Fibroblast of skin of scalp (primary cell): ENCODE measurements around the gene RPS2.

Experiments used
- DNase-seq: peaks from one replicate; pipeline ENCODE4 v3.0.0-alpha.2; 2013

The RPS2 gene

GRCh38 chr16:1981398-1981836 is 16.8 kb upstream of the RPS2 start, which contains the start of gene NOXO1:
NOXO1 (minus strand) TSS chr16:1981469; CDS start chr16:1981179, 290 bp downstream.
- DNase-seq: no peak

GRCh38 chr16:1980770-1981087 is 16.1 kb upstream of the RPS2 start:
- DNase-seq: no peak

- DNase-seq: no peak
Measured at GRCh38 chr16:1980030-1980769, 15.6 kb upstream of the RPS2 start.

- no peak for DNase-seq
Measured at GRCh38 chr16:1979271-1980029, 14.8 kb upstream of the RPS2 start.

GRCh38 chr16:1978476-1979120 is 14.0 kb upstream of the RPS2 start:
- no peak for DNase-seq

GRCh38 chr16:1977875-1978268 is 13.2 kb upstream of the RPS2 start:
- no peak for DNase-seq

GRCh38 chr16:1976951-1977874 is 12.6 kb upstream of the RPS2 start:
- DNase-seq: no peak

GRCh38 chr16:1976216-1976520 is 11.5 kb upstream of the RPS2 start:
- no peak for DNase-seq

GRCh38 chr16:1975432-1976215 is 11.0 kb upstream of the RPS2 start:
- no peak for DNase-seq

GRCh38 chr16:1974157-1975070 is 9.8 kb upstream of the RPS2 start:
- no peak for DNase-seq

- no peak for DNase-seq
Measured at GRCh38 chr16:1973461-1974156, 9.0 kb upstream of the RPS2 start.

GRCh38 chr16:1972490-1972877 is 7.9 kb upstream of the RPS2 start:
- DNase-seq: no peak

GRCh38 chr16:1971796-1972489 is 7.3 kb upstream of the RPS2 start, which contains the start of gene TBL3:
TBL3 (plus strand) TSS chr16:1972053; CDS start chr16:1972165, 112 bp downstream.
- peak; percentile 97 for DNase-seq

- no peak for DNase-seq
Measured at GRCh38 chr16:1968146-1968953, 3.7 kb upstream of the RPS2 start.

- no peak for DNase-seq
Measured at GRCh38 chr16:1966460-1966859, 1.8 kb upstream of the RPS2 start, which contains the start of gene RNF151. RNF151 (plus strand) TSS chr16:1966856; CDS start chr16:1966882, 26 bp downstream.

- DNase-seq: no peak
Measured at GRCh38 chr16:1965396-1966001, 873 bp upstream of the RPS2 start.

- no peak for DNase-seq
Measured at GRCh38 chr16:1963806-1964505, 670 bp downstream of the RPS2 start.
